HuH-7 (cell line): ENCODE data around the gene PSPC1.
"Not testable (repeated sequence)": the region's sequence is repeated elsewhere in the genome, so short reads cannot be mapped to it uniquely, and the experiment has no call there.

Experiments
- DNase-seq: peaks from one replicate; pipeline ENCODE4 v3.0.0; 2011; ENCODE audit warnings: low spot score

The PSPC1 gene, protein sequence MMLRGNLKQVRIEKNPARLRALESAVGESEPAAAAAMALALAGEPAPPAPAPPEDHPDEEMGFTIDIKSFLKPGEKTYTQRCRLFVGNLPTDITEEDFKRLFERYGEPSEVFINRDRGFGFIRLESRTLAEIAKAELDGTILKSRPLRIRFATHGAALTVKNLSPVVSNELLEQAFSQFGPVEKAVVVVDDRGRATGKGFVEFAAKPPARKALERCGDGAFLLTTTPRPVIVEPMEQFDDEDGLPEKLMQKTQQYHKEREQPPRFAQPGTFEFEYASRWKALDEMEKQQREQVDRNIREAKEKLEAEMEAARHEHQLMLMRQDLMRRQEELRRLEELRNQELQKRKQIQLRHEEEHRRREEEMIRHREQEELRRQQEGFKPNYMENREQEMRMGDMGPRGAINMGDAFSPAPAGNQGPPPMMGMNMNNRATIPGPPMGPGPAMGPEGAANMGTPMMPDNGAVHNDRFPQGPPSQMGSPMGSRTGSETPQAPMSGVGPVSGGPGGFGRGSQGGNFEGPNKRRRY

GRCh38 chr13:19782727-19783682, at the start of gene PSPC1:
PSPC1 (minus strand) TSS chr13:19782945; CDS start chr13:19782757, 188 bp downstream.
- DNase-seq = peak; percentile 94

GRCh38 chr13:19822673-19823072, 39.9 kb upstream of the PSPC1 start:
- DNase-seq = no peak

- peak; percentile 71 for DNase-seq
Measured at GRCh38 chr13:19818223-19818842, 35.6 kb upstream of the PSPC1 start.

DNA sequence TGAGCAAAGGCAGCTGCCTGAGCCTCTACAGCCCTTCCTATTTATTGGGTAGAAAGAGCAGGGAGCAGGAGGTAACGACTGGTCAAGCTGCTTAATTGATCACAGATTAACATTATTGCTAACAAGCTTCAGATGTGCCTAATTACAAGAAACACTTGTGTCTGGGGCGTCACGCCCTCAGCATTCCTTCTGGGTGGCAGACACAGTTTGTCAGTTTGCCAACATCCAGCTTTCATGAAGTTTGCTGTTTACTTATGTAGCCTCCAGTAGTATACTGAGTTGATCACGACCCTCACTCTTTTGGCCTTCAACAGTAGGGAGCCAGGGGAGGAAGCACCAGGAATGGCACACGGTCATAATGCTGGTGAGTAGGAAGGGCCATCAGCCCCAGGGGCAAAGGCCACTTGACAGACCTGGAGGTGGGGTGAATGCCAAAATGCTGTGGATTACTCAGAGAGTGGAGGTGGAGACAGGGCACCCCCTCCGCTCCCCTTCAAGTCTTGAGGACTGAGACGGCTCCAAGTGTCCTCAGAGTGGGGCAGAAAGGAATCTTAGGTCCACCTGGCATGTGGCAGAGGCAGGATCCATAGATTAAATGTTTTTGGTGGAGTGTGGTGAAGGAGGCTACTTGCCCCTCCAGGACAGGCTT, 34.9 kb upstream of the PSPC1 start:
- no peak for DNase-seq

GRCh38 chr13:19817106-19817505, 34.4 kb upstream of the PSPC1 start:
- DNase-seq = no peak

GRCh38 chr13:19815842-19816241, 33.1 kb upstream of the PSPC1 start:
- not testable (repeated sequence) for DNase-seq

- no peak for DNase-seq
Measured at GRCh38 chr13:19810996-19811881, 28.5 kb upstream of the PSPC1 start.

DNA sequence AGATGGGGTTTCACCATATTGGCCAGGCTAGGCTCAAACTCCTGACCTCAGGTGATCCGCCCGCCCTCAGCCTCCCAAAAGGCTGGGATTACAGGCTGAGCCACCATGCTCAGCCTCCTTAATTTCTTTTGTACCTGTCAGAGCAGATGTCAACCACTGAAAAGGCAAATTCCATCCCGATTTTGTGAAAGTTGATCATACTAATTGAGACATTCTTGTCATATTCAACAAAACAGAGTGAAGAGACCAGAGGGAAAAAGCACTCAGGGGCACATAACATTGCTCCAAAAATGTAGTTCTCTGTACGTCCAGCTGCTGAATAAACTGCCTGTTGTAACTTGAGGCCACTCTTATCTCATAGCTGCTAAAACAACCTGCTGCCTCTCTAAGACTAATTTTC, 27.4 kb upstream of the PSPC1 start:
- DNase-seq = no peak

- DNase-seq = no peak
Measured at GRCh38 chr13:19805765-19806164, 23.0 kb upstream of the PSPC1 start.

DNA sequence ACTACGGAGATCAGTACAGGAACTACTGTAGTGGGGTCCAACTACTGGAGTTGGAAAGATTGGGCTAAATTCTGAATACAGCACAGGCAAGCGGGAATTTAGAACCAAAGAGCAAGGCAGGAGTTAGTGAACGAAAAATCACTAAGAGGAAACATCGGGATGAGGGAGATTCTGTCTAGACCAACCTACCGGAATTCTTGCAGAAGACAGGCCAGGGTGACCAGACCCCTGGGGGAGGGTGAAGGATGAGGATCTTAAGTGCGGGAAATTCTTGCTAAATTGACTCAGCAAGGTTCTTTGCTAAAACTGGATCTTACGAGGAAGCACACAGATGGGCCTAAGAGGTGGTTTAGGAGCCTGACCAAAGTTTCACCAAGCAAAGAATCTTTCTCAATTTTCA, 13.2 kb upstream of the PSPC1 start:
- DNase-seq = no peak

DNA sequence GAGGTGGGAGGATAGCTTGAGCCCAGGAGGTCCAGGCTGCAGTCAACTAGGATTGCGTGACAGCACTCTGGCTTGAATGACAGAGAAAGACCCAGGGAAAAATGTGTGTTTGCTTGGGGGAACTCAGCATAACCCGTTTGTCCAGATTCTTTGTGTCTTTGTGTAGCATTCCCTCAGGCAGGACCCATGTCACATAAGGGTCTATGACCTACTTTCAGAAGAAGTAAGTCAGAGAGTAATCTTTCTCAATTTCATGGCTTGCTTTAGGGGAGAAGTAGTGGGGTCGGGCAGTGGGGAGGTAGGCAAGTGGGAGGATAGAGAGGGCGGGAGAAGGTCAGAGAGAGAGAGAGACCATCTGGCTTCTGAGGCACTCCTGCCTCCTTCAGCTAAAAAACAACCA, 11.9 kb upstream of the PSPC1 start:
- no peak for DNase-seq

DNA sequence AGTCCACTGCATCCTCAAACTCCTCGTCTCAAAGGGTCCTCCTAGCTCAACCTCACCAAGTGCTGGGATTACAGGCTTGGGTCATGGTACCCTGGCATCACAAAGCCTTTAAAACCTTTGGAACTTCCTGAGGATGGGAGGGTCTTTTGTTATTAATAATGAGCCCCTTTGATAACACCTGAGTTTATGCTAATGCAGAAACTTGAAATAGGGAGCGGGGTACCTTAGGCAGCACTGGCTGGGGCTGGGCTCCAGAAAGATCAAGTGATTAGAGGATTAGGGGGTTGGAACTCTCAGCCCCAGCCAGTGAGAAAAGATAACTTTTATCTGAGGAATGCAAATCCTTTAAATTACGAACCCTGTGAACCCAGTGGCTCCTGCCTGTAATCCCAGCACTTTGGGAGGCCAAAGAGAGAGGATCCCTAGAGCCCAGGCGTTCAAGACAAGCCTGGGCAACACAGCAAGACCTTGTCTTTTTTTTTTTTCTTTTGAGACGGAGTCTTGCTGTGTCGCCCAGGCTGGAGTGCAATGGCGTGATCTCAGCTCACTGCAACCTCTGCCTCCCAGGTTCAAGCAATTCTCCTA, 9.3 kb upstream of the PSPC1 start:
- no peak for DNase-seq

DNA sequence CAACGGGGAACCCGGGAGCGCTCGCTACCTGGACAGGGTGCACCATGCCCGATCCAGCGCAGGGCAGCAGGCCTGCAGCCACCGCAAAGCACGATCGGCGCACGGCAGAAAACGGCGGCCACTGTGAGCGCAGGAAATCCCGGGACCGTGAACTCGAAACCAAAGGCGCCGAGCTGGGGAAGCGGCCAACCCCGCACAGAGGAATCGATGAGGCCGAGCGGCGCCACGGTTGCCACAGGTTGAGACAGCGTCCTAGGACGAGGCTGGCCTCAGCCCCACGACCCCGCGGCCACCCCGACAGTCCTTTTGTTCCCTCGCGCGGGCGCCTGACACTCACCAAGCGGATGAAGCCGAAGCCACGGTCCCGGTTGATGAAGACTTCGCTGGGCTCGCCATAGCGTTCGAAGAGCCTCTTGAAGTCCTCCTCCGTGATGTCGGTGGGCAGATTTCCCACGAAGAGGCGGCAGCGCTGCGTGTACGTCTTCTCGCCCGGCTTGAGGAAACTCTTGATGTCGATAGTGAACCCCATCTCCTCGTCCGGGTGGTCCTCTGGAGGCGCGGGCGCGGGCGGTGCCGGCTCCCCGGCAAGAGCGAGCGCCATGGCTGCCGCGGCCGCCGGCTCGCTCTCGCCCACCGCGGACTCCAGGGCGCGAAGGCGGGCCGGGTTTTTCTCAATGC, 557 bp downstream of the PSPC1 start:
- peak; percentile 23 for DNase-seq

DNA sequence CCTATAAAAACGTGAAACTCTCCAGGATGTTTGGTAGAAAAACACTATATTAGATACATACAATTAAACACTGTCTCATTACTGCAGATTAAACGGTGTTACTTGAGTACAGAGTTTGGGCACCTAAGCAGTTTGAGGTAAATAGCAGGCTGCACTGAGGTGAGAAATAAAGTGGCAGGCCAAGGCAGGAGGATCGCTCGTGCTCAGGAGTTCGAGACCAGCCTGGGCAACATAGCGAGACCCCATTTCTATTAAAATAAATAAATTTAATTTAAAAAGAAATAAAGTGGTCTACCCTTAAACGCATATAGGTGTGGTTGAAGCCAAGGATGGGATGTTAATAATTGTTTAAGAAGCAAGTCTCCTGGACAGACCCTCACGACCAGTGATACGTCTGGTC, 1.2 kb downstream of the PSPC1 start:
- no peak for DNase-seq

- DNase-seq = not testable (repeated sequence)
Measured at GRCh38 chr13:19780753-19781418, 1.9 kb downstream of the PSPC1 start.

GRCh38 chr13:19772306-19772705, 10.4 kb downstream of the PSPC1 start:
- no peak for DNase-seq

DNA sequence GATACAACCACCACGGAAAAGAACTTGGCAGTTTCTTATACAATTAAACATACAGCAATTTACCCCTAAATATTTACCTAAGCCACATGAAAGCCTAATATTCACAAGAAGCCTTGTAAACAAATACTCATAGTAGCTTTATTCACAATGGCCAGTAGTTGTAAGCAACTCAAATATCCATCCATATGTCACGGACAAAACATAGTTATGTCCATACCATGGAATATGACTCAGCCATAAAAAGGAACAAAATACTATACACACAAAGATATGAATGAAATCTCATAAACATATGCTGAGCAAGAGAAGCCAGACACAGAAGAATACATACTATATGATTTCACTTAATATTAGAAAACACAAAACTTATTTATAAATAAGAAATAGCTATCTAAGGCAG, 12.9 kb downstream of the PSPC1 start:
- no peak for DNase-seq

DNA sequence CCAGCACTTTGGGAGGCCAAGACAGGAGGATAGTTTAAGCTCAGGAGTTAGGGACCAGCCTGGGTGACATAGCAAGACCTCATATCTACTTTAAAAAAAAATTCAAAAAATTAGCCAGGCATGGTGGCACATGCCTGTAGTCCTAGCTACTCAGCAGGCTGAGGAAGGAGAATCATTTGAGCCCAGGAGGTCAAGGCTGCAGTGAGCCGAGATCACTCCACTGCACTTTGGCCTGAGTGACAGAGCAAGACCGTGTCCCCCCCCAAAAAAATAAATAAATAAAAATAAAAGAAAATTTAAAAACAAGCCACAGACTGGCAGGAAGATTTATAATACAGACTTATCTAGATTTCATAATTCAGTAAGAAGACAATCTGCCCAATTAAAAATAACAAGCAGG, 14.8 kb downstream of the PSPC1 start:
- no peak for DNase-seq

DNA sequence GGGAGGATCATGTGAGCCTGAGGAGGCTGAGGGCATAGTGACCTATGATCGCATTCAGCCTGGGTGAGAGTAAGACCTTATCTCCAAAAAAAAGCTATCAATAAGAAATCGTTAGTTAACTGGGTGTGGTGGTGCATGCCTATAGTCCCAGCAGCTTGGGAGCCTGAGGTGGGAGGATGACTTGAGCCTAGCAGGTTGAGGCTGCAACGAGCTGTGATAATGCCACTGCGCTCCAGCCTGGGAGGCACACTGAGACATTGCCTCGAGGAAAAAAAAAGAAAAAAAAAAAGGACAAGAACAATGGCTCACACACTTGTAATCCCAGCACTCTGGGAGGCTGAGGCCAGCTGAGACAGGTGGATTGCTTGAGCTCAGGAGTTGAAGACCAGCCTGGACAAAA, 16.2 kb downstream of the PSPC1 start:
- DNase-seq = no peak
